ENCODE measurements around the gene SLC26A11.

GRCh38 chr17:80208050-80208449 is 12.2 kb upstream of the SLC26A11 start:
- TF ChIP-seq CTCF (IDR thresholded peaks at IDR 0.05; ENCODE audit: insufficient read depth, low read length, poor library complexity, severe bottlenecking) (no peak), EZH2phosphoT487 (conservative IDR thresholded peaks at IDR 0.05; ENCODE audit: low read length) (no peak)
